Gastroesophageal sphincter (tissue), 4 donors: ENCODE measurements around the gene TP73. TPM values are rescaled to one million over a fixed set of nuclear protein-coding genes. Genes with fewer than 3 reads are reported as not detected.

Experiments
- ATAC-seq: fragments of 150-250 bp; one replicate; pipeline ENCODE4 v1.9.1; 2016; ENCODE audit warnings: mild to moderate bottlenecking, moderate library complexity
- H3K27ac ChIP-seq, 4 donors: fragments of 200-600 bp; sonication (generic) in 3 of 4; 1 replicate in 3 of 4; 2 replicates in 1 of 4; pipeline ENCODE4 v1.5.1; 2016 to 2019
- H3K27me3 ChIP-seq: fragments of 200-600 bp; sonication (generic); one replicate; pipeline ENCODE4 v1.5.1; 2019
- H3K36me3 ChIP-seq, 2 donors: fragments of 200-600 bp; sonication (generic); one replicate each; pipeline ENCODE4 v1.5.1; 2019; ENCODE audit warnings: control low read depth in 1 of 2
- H3K4me1 ChIP-seq, 3 donors: fragments of 200-600 bp; sonication (generic); 1 replicate in 2 of 3; 2 replicates in 1 of 3; pipeline ENCODE4 v1.5.1; 2016 to 2019; ENCODE audit warnings: control low read depth in 2 of 3
- H3K4me3 ChIP-seq, 2 donors: fragments of 200-600 bp; sonication (generic); one replicate each; pipeline ENCODE4 v1.5.1; 2019; ENCODE audit warnings: mild to moderate bottlenecking in 1 of 2, moderate library complexity in 1 of 2
- H3K9me3 ChIP-seq, 3 donors: fragments of 200-600 bp; sonication (generic); one replicate each; pipeline ENCODE4 v1.5.1; 2017 to 2019; ENCODE audit warnings: control low read depth in 2 of 3
- EP300 ChIP-seq: sonication (generic); formaldehyde crosslinking; IDR thresholded peaks from one replicate; pipeline ENCODE4 v1.6.1; 2017; ENCODE audit warnings: antibody characterized with exemption, mild to moderate bottlenecking
- POLR2A ChIP-seq, 2 donors: fragments of 450-650 bp; IDR thresholded peaks; one replicate each; pipeline ENCODE4 v1.6.1; 2017; ENCODE audit warnings: antibody characterized with exemption in 2 of 2, mild to moderate bottlenecking in 2 of 2, moderate library complexity in 1 of 2
- POLR2AphosphoS5 ChIP-seq: sonication (generic); formaldehyde crosslinking; IDR thresholded peaks from one replicate; pipeline ENCODE4 v1.6.1; 2017; ENCODE audit warnings: antibody characterized with exemption
- WGBS, 2 donors: methylation state at CpG; one replicate each; pipeline ENCODE4 v1.1.5; 2018; ENCODE audit warnings: low coverage in 1 of 2; 5-methylcytosine and 5-hydroxymethylcytosine counted together
- total RNA-seq, 4 donors: library from RNA; depleted of rRNA; stranded (reverse); fragments of >200 nt; gene quantifications; one replicate each; pipeline ENCODE4 v1.1.0, GENCODE V29; 2016
- TF ChIP-seq, protein P1 (sequence below), 4 experiments: fragments of 200-600 bp in 2 of 4; fragments of 450-650 bp in 2 of 4; sonication (generic) in 1 of 4; IDR thresholded peaks; one replicate each; pipeline ENCODE4 v1.5.1; 2017 to 2019; ENCODE audit warnings: antibody characterized with exemption in 4 of 4, mild to moderate bottlenecking in 2 of 4, moderate library complexity in 2 of 4

The TP73 gene
- total RNA-seq, 4 donors from 2014 or later = 0.19 to 0.22 TPM; not detected in 2

DNA sequence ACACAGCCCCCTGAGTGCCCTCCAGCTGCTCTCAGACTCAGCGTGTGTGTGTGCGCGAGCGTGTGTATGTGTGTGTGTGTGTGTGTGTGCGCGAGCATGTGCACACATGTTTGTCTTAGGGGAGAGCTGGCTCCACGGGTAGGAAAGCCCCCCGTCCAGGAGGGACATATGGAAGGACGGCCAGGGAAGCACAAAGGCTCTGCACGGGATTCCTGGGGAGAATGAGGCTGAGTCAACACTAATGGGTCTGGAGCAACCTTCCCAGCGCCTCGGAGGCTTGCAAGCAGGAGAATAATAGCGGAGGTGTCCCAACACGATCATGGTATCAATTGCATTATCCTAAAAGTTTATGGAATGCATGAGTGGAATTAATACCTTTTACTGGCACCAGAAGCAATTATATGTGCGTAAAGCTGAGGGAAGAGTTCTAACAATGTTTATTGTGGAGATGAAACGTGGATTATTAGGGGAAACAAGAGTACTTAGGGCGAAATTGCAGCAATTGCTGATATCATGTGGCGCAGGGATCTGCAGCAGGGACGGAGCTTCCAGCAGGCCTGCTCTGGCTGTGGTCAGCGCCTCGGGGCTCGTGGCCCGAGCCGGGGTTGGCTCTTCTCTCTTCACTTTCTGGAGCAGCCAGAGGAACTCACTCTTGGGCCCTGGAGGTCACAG lies 59.6 kb downstream of the TP73 start:
- H3K36me3 ChIP-seq = no peaks in the 10 kb centered on the region
- H3K27ac ChIP-seq = no peak overlapping the region
- TF ChIP-seq EP300 (no peak), POLR2AphosphoS5 (no peak), POLR2A (IDR thresholded peaks at IDR 0.05) (no peak)
- TF ChIP-seq, protein P1, sequence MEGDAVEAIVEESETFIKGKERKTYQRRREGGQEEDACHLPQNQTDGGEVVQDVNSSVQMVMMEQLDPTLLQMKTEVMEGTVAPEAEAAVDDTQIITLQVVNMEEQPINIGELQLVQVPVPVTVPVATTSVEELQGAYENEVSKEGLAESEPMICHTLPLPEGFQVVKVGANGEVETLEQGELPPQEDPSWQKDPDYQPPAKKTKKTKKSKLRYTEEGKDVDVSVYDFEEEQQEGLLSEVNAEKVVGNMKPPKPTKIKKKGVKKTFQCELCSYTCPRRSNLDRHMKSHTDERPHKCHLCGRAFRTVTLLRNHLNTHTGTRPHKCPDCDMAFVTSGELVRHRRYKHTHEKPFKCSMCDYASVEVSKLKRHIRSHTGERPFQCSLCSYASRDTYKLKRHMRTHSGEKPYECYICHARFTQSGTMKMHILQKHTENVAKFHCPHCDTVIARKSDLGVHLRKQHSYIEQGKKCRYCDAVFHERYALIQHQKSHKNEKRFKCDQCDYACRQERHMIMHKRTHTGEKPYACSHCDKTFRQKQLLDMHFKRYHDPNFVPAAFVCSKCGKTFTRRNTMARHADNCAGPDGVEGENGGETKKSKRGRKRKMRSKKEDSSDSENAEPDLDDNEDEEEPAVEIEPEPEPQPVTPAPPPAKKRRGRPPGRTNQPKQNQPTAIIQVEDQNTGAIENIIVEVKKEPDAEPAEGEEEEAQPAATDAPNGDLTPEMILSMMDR (IDR thresholded peaks at IDR 0.05) = no peak
- H3K27me3 ChIP-seq = peaks cover 95% of the 10 kb centered on the region
- no peaks in the 10 kb centered on the region for H3K9me3 ChIP-seq
- 74 to 76% methylated on average over 6 to 15 of the region's 24 CpGs for WGBS, 2 donors
- no peak for ATAC-seq
- no peak overlapping the region for H3K4me3 ChIP-seq
- no peaks in the 10 kb centered on the region for H3K4me1 ChIP-seq

DNA sequence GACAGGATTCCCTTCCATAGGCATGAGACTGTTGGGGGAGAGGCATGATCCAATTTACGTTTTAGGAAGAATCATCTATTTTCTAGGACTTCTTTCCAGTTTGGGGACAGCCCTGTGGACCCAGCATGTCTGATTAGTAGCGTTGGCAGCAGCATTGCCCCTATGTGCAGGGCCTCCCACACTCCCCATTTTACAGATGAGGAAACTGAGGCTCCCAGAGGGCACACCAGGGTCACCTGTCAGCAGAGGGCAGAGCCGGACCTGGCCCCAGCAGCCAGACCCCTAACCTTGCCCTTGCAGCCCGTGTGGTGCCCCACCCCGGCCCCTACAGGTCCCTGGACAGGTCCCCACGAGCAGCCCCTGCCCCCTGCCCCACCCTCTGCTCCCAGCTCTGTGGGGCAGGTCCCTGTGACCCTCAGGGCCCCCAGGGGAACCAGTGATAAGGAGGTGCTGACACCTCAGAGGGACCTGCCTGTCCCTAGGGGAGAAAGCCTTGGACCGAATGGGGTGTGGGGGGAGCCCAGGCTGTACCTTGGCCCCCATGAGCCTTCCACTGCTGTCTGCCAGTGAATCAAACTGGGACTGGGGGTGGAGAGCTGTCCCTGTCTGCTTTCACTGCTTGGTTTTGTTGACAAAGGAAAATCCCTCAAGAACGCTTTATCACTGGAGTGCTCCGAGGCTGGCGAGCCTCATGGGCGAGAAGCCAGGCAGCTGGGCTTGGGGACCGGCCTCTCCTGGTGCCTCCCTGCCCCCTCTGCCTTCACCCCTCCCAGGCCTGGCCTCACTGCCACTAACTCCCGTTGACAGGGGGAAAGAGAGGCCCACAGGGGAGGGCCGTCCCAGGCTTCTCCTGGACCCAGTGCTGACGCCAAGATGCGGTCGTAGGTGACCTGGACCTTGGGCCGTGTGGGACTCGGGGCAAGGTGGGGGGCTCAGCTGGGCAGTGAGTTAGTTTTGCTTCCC lies 60.5 kb downstream of the TP73 start:
- Histone ChIP-seq H3K4me1 (peaks cover 0 to 2% (median 0%) of the 10 kb centered on the region in 3 donors), H3K9me3 (no peaks in the 10 kb centered on the region), H3K27ac (no peak overlapping the region), H3K27me3 (peaks cover 95% of the 10 kb centered on the region), H3K36me3 (no peaks in the 10 kb centered on the region), H3K4me3 (no peak overlapping the region)
- no peak for TF ChIP-seq POLR2A (IDR thresholded peaks at IDR 0.05)
- TF ChIP-seq, protein P1 (IDR thresholded peaks at IDR 0.05) = no peak
- TF ChIP-seq EP300 = no peak
- no peak for TF ChIP-seq POLR2AphosphoS5
- 65% methylated on average over 2 of the region's 19 CpGs; no CpG with 5 or more reads in 1 of the 2 donors for WGBS, 2 donors
- no peak for ATAC-seq

DNA sequence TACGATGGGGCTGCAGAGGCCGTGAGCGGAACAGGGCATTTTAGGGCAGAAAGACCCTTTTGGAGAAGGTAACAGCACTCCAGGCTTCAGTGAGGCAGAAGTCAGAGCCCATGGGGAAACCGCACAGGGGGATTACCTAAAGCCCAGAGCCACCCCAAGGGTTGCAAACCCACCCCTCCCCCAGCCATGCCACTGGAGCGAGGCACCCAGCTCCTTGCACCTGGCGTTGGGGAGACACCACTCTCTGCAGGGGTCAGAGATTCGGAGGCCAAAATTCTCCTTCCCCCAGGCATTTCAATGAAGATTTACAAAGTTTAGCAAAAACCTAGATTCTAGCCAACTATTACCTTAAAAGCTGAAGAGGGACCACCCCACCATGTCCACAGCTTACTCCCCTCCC lies 61.5 kb downstream of the TP73 start:
- no peak for ATAC-seq
- TF ChIP-seq EP300 = no peak
- TF ChIP-seq POLR2AphosphoS5 = no peak
- TF ChIP-seq, protein P1 (IDR thresholded peaks at IDR 0.05) = no peak
- no peak for TF ChIP-seq POLR2A (IDR thresholded peaks at IDR 0.05)
- WGBS, 2 donors = 93 to 100% methylated on average over 3 to 4 of the region's 7 CpGs
- H3K27me3 ChIP-seq = peaks cover 95% of the 10 kb centered on the region
- H3K27ac ChIP-seq = no peak overlapping the region
- H3K36me3 ChIP-seq = no peaks in the 10 kb centered on the region
- no peaks in the 10 kb centered on the region for H3K9me3 ChIP-seq
- peaks cover 0 to 6% (median 0%) of the 10 kb centered on the region in 3 donors for H3K4me1 ChIP-seq
- no peak overlapping the region for H3K4me3 ChIP-seq

DNA sequence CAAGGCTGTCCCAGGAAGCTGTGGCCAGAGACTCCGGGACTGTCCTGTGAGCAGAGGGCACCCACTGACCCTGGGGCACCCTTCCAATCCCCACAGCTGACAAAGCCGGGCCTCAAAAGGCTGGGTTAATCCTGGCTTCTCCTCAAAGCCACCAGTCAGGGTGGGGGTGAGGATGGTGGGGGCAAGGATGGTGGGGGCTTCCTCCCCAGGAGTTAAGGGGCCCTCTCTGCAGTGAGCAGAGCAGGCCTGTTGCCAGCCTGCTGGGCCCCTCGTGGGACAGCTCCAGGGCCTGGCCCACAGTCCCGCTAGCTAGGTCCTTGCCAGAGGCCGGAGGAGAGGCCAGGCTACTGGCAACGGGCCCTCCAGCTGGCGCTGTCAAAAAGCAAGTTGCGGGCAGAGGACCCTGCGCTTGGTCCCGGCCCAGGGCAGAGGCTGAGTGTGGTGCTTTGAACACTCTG lies 62.0 kb downstream of the TP73 start:
- H3K9me3 ChIP-seq = no peaks in the 10 kb centered on the region
- no peak for ATAC-seq
- TF ChIP-seq POLR2AphosphoS5 = no peak
- no peak for TF ChIP-seq POLR2A (IDR thresholded peaks at IDR 0.05)
- TF ChIP-seq, protein P1 (IDR thresholded peaks at IDR 0.05) = no peak
- no peak for TF ChIP-seq EP300
- 53% methylated on average over 4 of the region's 10 CpGs; no CpG with 5 or more reads in 1 of the 2 donors for WGBS, 2 donors
- H3K27me3 ChIP-seq = peaks cover 95% of the 10 kb centered on the region
- H3K27ac ChIP-seq = no peak overlapping the region
- H3K4me1 ChIP-seq = peaks cover 0 to 6% (median 0%) of the 10 kb centered on the region in 3 donors
- no peaks in the 10 kb centered on the region for H3K36me3 ChIP-seq
- H3K4me3 ChIP-seq = no peak overlapping the region
